PC-3 (cell line): Measurements from ENCODE around the gene EPHB1.

Experiments used
- CTCF ChIP-seq: fragments of 300-600 bp; sonication (generic); conservative IDR thresholded peaks from 2 replicates; pipeline ENCODE4 v1.5.1; 2017; ENCODE audit warnings: antibody characterized with exemption, low read depth, mild to moderate bottlenecking, low read length
- EZH2phosphoT487 ChIP-seq: fragments of 300-600 bp; sonication (generic); IDR thresholded peaks from 2 replicates; pipeline ENCODE4 v1.6.1; 2018; ENCODE audit warnings: mild to moderate bottlenecking, antibody characterized with exemption, low read length, borderline replicate concordance

GRCh38 chr3:134927599-134927998, 132.5 kb downstream of the EPHB1 start:
- TF ChIP-seq CTCF (no peak), EZH2phosphoT487 (no peak)
